ENCODE results near the gene IFNGR2. TPM values are rescaled to one million over a fixed set of nuclear protein-coding genes. Genes with fewer than 3 reads are reported as not detected.

IFNGR2 gene
- total RNA-seq, 6 experiments from 2014 or later: 16.0 to 39.1 (median 27.8) TPM

DNA sequence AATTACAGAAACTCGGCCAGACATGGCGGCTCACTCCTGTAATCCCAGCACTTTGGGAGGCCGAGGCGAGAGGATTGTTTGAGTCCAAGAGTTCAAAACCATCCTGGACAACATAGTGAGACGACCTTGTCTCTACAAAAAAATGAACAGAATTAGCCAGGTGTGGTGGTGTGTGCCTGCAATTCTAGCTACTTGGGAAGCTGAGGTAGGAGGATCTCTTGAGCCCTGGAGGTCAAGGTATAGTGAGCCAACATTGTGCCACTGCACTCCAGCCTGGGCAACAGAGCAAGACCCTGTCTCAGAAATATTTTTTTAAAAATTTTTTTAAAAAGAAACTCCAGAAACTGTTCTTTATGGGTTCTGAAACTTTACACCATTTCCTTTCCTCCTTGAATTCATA is 38.4 kb upstream of the IFNGR2 start:
- Histone ChIP-seq H3K36me3 (no peaks in the 10 kb centered on the region), H3K27ac (no peak overlapping the region), H3K4me3 (no peak overlapping the region), H3K27me3 (no peaks in the 10 kb centered on the region), H3K9me3 (peaks cover 0 to 4% (median 0%) of the 10 kb centered on the region in 4 donors), H3K4me1 (peaks cover 0 to 19% (median 7%) of the 10 kb centered on the region in 4 donors)
- ATAC-seq (no peak), DNase-seq (no peak)
- WGBS (ENCODE audit: insufficient coverage, low coverage, low lambda C conversion rate, missing lambda C conversion rate): 73% methylated on average over 5 of the region's 5 CpGs
- TF ChIP-seq, protein P1, sequence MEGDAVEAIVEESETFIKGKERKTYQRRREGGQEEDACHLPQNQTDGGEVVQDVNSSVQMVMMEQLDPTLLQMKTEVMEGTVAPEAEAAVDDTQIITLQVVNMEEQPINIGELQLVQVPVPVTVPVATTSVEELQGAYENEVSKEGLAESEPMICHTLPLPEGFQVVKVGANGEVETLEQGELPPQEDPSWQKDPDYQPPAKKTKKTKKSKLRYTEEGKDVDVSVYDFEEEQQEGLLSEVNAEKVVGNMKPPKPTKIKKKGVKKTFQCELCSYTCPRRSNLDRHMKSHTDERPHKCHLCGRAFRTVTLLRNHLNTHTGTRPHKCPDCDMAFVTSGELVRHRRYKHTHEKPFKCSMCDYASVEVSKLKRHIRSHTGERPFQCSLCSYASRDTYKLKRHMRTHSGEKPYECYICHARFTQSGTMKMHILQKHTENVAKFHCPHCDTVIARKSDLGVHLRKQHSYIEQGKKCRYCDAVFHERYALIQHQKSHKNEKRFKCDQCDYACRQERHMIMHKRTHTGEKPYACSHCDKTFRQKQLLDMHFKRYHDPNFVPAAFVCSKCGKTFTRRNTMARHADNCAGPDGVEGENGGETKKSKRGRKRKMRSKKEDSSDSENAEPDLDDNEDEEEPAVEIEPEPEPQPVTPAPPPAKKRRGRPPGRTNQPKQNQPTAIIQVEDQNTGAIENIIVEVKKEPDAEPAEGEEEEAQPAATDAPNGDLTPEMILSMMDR (IDR thresholded peaks at IDR 0.05): no peak
- no peak for TF ChIP-seq POLR2A (IDR thresholded peaks at IDR 0.05)
- intact Hi-C loops (cut with DNase I): no loop called here

DNA sequence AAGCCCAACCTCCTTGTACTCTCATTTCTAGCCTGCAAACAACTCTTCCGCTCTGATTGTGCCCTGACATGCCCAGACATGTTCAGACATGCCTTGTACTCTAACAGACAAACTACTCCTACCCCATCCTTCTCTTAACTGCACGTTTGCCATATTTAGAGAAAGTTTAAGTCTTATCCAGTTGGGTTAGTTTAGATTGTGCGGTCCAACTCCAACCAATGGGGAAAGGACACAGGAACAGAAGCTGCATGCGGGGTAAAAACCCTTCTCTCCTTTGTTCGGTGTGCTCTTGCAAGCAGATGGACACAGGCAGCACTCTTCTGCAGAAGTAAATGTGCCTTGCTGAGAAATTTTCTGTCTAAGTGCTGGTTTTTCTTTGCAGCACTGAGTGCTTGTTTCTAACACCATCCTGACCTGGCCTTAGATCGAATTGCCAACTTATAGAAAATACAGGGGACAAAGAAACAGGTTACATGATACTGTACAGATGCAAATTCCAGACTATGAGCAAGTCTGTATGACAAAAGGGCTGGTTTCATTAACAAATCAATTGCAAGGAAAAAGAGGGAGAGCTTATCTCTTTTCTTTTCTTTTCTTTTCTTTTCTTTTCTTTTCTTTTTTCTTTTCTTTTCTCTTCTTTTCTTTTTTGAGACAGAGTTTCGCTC is 35.8 kb upstream of the IFNGR2 start:
- ATAC-seq (no peak), DNase-seq (no peak)
- Histone ChIP-seq H3K4me1 (peaks cover 0 to 4% (median 0%) of the 10 kb centered on the region in 4 donors), H3K27ac (no peak overlapping the region), H3K4me3 (no peak overlapping the region), H3K27me3 (no peaks in the 10 kb centered on the region), H3K9me3 (peaks cover 0 to 4% (median 0%) of the 10 kb centered on the region in 4 donors), H3K36me3 (no peaks in the 10 kb centered on the region)
- TF ChIP-seq, protein P1 (IDR thresholded peaks at IDR 0.05): no peak
- TF ChIP-seq POLR2A (IDR thresholded peaks at IDR 0.05): no peak
- 82% methylated on average over 6 of the region's 7 CpGs for WGBS (ENCODE audit: insufficient coverage, low coverage, low lambda C conversion rate, missing lambda C conversion rate)
- intact Hi-C loops (cut with DNase I): no loop called here

- no peak for DNase-seq
Observed at GRCh38 chr21:33368124-33368523, 35.1 kb upstream of the IFNGR2 start.

GRCh38 chr21:33368576-33368975 is 34.6 kb upstream of the IFNGR2 start:
- no peaks in the 10 kb centered on the region for H3K27me3 ChIP-seq
- DNase-seq: no peak
- ATAC-seq: no peak
- intact Hi-C loops (cut with DNase I): no loop called here
- H3K27ac ChIP-seq: no peak overlapping the region
- no peak for TF ChIP-seq POLR2A (IDR thresholded peaks at IDR 0.05)
- TF ChIP-seq, protein P1 (IDR thresholded peaks at IDR 0.05): no peak
- H3K36me3 ChIP-seq: no peaks in the 10 kb centered on the region
- peaks cover 0 to 4% (median 0%) of the 10 kb centered on the region in 4 donors for H3K9me3 ChIP-seq
- no peak overlapping the region for H3K4me3 ChIP-seq
- 88% methylated on average over 3 of the region's 3 CpGs for WGBS (ENCODE audit: insufficient coverage, low coverage, low lambda C conversion rate, missing lambda C conversion rate)
- H3K4me1 ChIP-seq: no peaks in the 10 kb centered on the region

More at GRCh38 chr21:33368124-33368523, 35.1 kb upstream of the IFNGR2 start:
- H3K4me3 ChIP-seq: no peak overlapping the region
- H3K36me3 ChIP-seq: no peaks in the 10 kb centered on the region
- 83% methylated on average over 1 of the region's 4 CpGs for WGBS (ENCODE audit: insufficient coverage, low coverage, low lambda C conversion rate, missing lambda C conversion rate)
- H3K27ac ChIP-seq: no peak overlapping the region
- intact Hi-C loops (cut with DNase I): no loop called here
- no peaks in the 10 kb centered on the region for H3K27me3 ChIP-seq
- TF ChIP-seq POLR2A (IDR thresholded peaks at IDR 0.05): no peak
- TF ChIP-seq, protein P1 (IDR thresholded peaks at IDR 0.05): no peak
- H3K4me1 ChIP-seq: no peaks in the 10 kb centered on the region
- ATAC-seq: no peak
- peaks cover 0 to 4% (median 0%) of the 10 kb centered on the region in 4 donors for H3K9me3 ChIP-seq
